Measurements from ENCODE around the gene PKNOX1. TPM values are rescaled to one million over a fixed set of nuclear protein-coding genes. Genes with fewer than 3 reads are reported as not detected.

PKNOX1 gene
- total and polyA plus RNA-seq, 9 of the 15 experiments (the other 6 are each of a cell fraction or from before 2014, with no cell fraction given), result 8.8 to 25.9 (median 13.2) TPM

- TF ChIP-seq FOXP4 (CRISPR knock-in tag; IDR thresholded peaks at IDR 0.05; ENCODE audit: borderline replicate concordance) (no peak), POLR3G (IDR thresholded peaks at IDR 0.05; ENCODE audit: extremely low read depth, insufficient read length, insufficient replicate concordance) (no peak), YY1 (IDR thresholded peaks at IDR 0.05; ENCODE audit: borderline replicate concordance in 1 of 3, control insufficient read depth in 1 of 3, extremely low read depth in 1 of 3, insufficient read depth in 3 of 3, insufficient read length in 1 of 3, insufficient replicate concordance in 2 of 3, low read depth in 1 of 3, low read length in 2 of 3) (peak; percentile 32 to 91 (median 80)), ETV5 (CRISPR knock-in tag; IDR thresholded peaks at IDR 0.05; ENCODE audit: low read depth) (peak; percentile 63), ZNF197 (CRISPR knock-in tag; IDR thresholded peaks at IDR 0.05; ENCODE audit: low read depth) (peak; percentile 94), HOMEZ (CRISPR knock-in tag; IDR thresholded peaks at IDR 0.05) (peak; percentile 30; the same call in 1 of the 2 replicates), THRB (CRISPR knock-in tag; conservative IDR thresholded peaks at IDR 0.05) (0 out of 2 replicates have a peak, but pooled peaks have one; percentile 43), UBTF (IDR thresholded peaks at IDR 0.05; ENCODE audit: borderline replicate concordance in 1 of 2, low read depth in 2 of 2, low read length in 2 of 2) (peak; percentile 11 to 48; a peak in 1 of 4 replicates), AFF1 (IDR thresholded peaks at IDR 0.05; ENCODE audit: low read depth in 1 of 2, partially characterized antibody in 2 of 2) (peak in 1 of 2 experiments; percentile 36), SNAPC5 (CRISPR knock-in tag; IDR thresholded peaks at IDR 0.05) (no peak), XRCC3 (IDR thresholded peaks at IDR 0.05) (no peak)
Measured at GRCh38 chr21:42974832-42975820, 764 bp downstream of the PKNOX1 start (continued).

Measured in K562 (cell line).